Calu3 (cell line): Measurements from ENCODE around the gene OLFM4. TPM values are rescaled to one million over a fixed set of nuclear protein-coding genes. Genes with fewer than 3 reads are reported as not detected.
"Not testable (repeated sequence)": the region's sequence is repeated elsewhere in the genome, so short reads cannot be mapped to it uniquely, and the experiment has no call there.

ENCODE experiments used
- BruUV-seq: library from RNA; stranded (reverse); fragments of 400-500 nt; replicated peaks from 2 replicates; lab custom pipeline; 2021; lab: Mats Ljungman, UMichigan
- CTCF ChIA-PET: fragments of 300-600 bp; sonication (Branson Sonifier 250); formaldehyde crosslinking; loops from one replicate; lab custom pipeline; 2022; ENCODE audit warnings: antibody characterized with exemption; lab: Charles Lee
- DNase-seq: peaks from one replicate; pipeline ENCODE4 v3.0.0; 2022
- H3K27ac Mint-ChIP-seq: one replicate; pipeline ENCODE4 v1.8.0; 2022; ENCODE audit warnings: mixed read lengths; ENCODE audit not compliant: unreplicated experiment
- H3K27me3 Mint-ChIP-seq: one replicate; pipeline ENCODE4 v1.8.0; 2022; ENCODE audit warnings: mixed read lengths; ENCODE audit not compliant: unreplicated experiment
- H3K36me3 Mint-ChIP-seq: one replicate; pipeline ENCODE4 v1.8.0; 2022; ENCODE audit warnings: mild to moderate bottlenecking, moderate library complexity, mixed read lengths; ENCODE audit not compliant: insufficient read depth, unreplicated experiment
- H3K4me1 Mint-ChIP-seq: one replicate; pipeline ENCODE4 v1.8.0; 2022; ENCODE audit warnings: mild to moderate bottlenecking, low read depth, mixed read lengths; ENCODE audit not compliant: unreplicated experiment
- H3K4me3 Mint-ChIP-seq: one replicate; pipeline ENCODE4 v1.8.0; 2022; ENCODE audit warnings: mild to moderate bottlenecking, low read depth, moderate library complexity, mixed read lengths; ENCODE audit not compliant: unreplicated experiment
- H3K9me3 Mint-ChIP-seq: one replicate; pipeline ENCODE4 v1.8.0; 2022; ENCODE audit warnings: low read depth, mixed read lengths; ENCODE audit not compliant: unreplicated experiment
- intact Hi-C: fragments of 100-400 bp; cut with micrococcal nuclease; formaldehyde crosslinking; loops from one replicate; pipeline ENCODE4 v1.10.0; 2022; ENCODE audit not compliant: unreplicated experiment
- total RNA-seq: library from RNA; stranded (reverse); gene quantifications from 2 replicates; pipeline ENCODE4 v1.2.3, GENCODE V29; 2022
- TF ChIP-seq, protein P1 (sequence below): fragments of 200-600 bp; IDR thresholded peaks from one replicate; pipeline ENCODE4 v1.8.0; 2022; ENCODE audit warnings: antibody characterized with exemption; ENCODE audit not compliant: unreplicated experiment

The OLFM4 gene
- total RNA-seq, 1 experiment from 2014 or later: 33.5 TPM

DNA sequence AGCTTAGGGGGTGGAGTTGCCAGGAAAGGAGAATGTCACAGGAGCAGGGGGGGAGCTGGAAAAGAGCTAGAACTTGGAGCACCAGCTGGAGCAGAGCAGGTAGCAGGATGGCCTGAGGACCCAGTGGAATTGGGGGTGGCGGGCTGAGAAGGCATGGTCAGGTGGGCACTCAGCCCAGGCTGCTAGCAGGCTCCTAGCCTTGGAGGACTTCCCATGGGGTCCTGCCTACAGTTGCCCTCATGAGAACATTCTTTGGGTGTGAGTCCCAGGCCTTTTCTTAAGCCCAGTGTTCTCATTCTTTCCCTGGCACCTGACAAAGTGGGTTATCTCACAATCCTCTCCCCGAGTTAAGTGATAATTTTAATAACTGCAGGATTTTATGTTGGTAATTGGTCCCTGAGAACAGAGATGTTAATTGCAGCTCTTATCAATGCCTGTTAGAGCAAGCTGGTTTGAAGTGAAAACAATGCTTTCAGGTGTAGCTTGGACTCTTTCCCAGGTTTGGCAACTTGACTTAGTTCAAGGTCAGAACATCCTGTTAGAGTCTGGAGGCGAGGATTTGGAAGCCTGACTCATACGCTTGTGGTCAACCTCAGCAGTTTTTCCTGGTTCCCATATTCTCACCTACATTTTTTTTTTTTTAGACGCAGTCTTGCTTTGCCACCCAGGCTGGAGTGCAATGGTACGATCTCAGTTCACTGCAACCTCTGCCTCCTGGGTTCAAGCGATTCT, 18.1 kb upstream of the OLFM4 start:
- CTCF ChIA-PET: interaction anchor here (0.7 to 1.0 kb wide), 4 partner anchors 9 to 371 kb away, joined by 3 to 9 read pairs (median 3); no protein-coding TSS in a partner anchor

DNA sequence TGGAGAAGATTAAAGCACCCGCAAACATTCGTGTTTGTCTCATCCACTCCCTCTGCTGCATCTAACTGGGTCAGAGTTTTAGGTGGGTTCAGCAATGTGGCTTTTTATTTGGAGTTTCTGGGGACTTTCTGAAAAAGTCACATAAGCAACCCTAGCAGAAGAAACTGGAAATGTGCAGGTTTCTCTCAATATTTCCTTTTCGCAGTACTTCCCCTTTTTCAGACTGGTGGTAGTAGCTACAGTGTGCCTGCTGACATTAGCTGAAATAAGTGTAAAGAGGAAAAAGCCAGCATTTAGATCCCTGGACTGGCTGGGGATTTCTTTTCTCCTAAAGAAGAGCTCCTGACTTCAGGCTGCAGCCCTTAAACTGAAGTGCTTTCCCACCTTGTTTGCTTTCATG, 15.9 kb upstream of the OLFM4 start:
- CTCF ChIA-PET: interaction anchor here (0.6 to 0.9 kb wide), 2 partner anchors 24 to 277 kb away, joined by 3 to 5 read pairs; no protein-coding TSS in a partner anchor
- BruUV-seq: no TSS peak
- Mint-ChIP-seq H3K4me1 (peaks cover 8% of the 10 kb centered on the region), H3K4me3 (no peak overlapping the region), H3K27ac (no peak overlapping the region), H3K9me3 (no peaks in the 10 kb centered on the region), H3K27me3 (no peaks in the 10 kb centered on the region), H3K36me3 (no peaks in the 10 kb centered on the region)
- TF ChIP-seq, protein P1, sequence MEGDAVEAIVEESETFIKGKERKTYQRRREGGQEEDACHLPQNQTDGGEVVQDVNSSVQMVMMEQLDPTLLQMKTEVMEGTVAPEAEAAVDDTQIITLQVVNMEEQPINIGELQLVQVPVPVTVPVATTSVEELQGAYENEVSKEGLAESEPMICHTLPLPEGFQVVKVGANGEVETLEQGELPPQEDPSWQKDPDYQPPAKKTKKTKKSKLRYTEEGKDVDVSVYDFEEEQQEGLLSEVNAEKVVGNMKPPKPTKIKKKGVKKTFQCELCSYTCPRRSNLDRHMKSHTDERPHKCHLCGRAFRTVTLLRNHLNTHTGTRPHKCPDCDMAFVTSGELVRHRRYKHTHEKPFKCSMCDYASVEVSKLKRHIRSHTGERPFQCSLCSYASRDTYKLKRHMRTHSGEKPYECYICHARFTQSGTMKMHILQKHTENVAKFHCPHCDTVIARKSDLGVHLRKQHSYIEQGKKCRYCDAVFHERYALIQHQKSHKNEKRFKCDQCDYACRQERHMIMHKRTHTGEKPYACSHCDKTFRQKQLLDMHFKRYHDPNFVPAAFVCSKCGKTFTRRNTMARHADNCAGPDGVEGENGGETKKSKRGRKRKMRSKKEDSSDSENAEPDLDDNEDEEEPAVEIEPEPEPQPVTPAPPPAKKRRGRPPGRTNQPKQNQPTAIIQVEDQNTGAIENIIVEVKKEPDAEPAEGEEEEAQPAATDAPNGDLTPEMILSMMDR: no peak
- no peak for DNase-seq
- intact Hi-C loops: no loop called here

More for the DNA sequence above, 18.1 kb upstream of the OLFM4 start:
- Mint-ChIP-seq H3K4me1 (peaks cover 8% of the 10 kb centered on the region), H3K27ac (no peak overlapping the region), H3K4me3 (no peak overlapping the region), H3K36me3 (no peaks in the 10 kb centered on the region), H3K9me3 (no peaks in the 10 kb centered on the region), H3K27me3 (no peaks in the 10 kb centered on the region)
- intact Hi-C loops: no loop called here
- peak; percentile 50 for DNase-seq
- no TSS peak for BruUV-seq
- TF ChIP-seq, protein P1: no peak

DNA sequence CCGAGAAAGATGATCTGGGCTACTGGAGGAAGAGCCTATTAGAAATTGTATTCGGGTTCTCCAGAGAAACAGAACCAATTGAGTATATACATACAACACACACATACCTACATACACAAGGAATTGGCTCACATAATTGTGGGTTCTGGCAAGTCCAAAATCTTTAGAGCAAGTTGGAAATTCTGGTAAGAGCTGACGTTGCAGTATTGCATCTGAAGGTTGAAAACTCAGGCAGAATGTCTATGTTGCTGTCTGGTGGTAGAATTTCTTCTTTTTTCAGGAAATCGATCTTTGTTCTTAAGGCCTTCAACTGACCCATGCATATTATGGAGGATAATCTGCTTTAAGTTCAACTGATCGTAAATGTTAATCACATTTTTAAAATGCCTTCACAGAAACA, 15.5 kb upstream of the OLFM4 start:
- BruUV-seq: no TSS peak
- Mint-ChIP-seq H3K9me3 (no peaks in the 10 kb centered on the region), H3K27me3 (no peaks in the 10 kb centered on the region), H3K36me3 (no peaks in the 10 kb centered on the region), H3K27ac (no peak overlapping the region), H3K4me1 (peaks cover 8% of the 10 kb centered on the region), H3K4me3 (no peak overlapping the region)
- TF ChIP-seq, protein P1: no peak
- intact Hi-C loops: no loop called here
- CTCF ChIA-PET: interaction anchor here (0.9 kb wide), 1 partner anchor 24 kb away, joined by 3 read pairs; no protein-coding TSS in a partner anchor
- no peak for DNase-seq

DNA sequence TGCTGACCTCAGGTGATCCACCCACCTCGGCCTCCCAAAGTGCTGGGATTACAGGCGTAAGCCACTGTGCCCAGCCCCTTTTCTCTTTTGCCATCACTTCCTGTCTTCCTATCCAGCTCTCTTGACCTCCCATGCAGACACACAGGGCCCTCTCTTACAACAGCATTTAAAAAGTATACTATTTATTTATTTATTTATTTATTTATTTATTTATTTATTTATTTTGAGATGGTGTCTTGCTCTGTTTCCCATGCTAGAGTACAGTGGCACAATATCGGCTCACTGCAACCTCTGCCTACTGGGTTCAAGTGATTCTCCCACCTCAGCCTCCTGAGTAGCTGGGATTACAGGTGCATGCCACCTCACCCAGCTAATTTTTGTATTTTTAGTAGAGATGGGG, 14.6 kb upstream of the OLFM4 start:
- H3K27me3 Mint-ChIP-seq, H3K4me3 Mint-ChIP-seq, H3K27ac Mint-ChIP-seq, H3K9me3 Mint-ChIP-seq, intact Hi-C loops, DNase-seq, H3K36me3 Mint-ChIP-seq, BruUV-seq, CTCF ChIA-PET, H3K4me1 Mint-ChIP-seq: not testable (repeated sequence)
